ENCODE data around the gene SRSF2. TPM values are rescaled to one million over a fixed set of nuclear protein-coding genes. Genes with fewer than 3 reads are reported as not detected.
A peak's percentile ranks its signal among the peaks of the same experiment; 100 is the strongest.

SRSF2 gene
- total and polyA plus RNA-seq, 8 donors = 96.4 to 340 (median 166) TPM

DNA sequence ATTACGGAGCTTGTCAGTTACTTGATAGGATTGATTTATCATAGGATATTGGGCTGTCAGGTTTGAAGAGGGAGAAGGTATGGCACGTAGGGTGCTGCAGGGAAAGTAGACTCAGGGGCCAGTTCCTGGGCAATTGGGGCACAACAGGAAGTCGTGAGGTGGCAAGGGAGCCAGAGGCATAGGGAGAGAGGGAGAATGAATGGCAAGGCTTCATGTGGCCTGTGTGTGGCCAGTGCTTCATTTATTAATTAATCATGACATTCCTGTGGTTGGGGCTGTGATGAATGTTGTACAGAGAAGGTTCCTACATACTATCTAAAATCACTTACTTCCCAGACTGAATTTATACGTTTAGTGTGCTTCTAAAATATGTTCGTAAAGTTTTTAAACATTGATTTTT, 20.1 kb upstream of the SRSF2 start:
- no peaks in the 10 kb centered on the region for H3K27me3 ChIP-seq
- TF ChIP-seq POLR2AphosphoS5 (IDR thresholded peaks at IDR 0.05) = no peak
- TF ChIP-seq EP300 (IDR thresholded peaks at IDR 0.05) = no peak
- TF ChIP-seq, protein P1, sequence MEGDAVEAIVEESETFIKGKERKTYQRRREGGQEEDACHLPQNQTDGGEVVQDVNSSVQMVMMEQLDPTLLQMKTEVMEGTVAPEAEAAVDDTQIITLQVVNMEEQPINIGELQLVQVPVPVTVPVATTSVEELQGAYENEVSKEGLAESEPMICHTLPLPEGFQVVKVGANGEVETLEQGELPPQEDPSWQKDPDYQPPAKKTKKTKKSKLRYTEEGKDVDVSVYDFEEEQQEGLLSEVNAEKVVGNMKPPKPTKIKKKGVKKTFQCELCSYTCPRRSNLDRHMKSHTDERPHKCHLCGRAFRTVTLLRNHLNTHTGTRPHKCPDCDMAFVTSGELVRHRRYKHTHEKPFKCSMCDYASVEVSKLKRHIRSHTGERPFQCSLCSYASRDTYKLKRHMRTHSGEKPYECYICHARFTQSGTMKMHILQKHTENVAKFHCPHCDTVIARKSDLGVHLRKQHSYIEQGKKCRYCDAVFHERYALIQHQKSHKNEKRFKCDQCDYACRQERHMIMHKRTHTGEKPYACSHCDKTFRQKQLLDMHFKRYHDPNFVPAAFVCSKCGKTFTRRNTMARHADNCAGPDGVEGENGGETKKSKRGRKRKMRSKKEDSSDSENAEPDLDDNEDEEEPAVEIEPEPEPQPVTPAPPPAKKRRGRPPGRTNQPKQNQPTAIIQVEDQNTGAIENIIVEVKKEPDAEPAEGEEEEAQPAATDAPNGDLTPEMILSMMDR (IDR thresholded peaks at IDR 0.05) = no peak
- TF ChIP-seq POLR2A (IDR thresholded peaks at IDR 0.05) = no peak
- 89 to 97% (median 96%) methylated on average over 5 of the region's 5 CpGs for WGBS, 5 donors
- no peak for DNase-seq
- H3K9me3 ChIP-seq = no peaks in the 10 kb centered on the region
- intact Hi-C loops (cut with DNase I; ENCODE audit: low total_unique reads) = no loop called here
- no peaks in the 10 kb centered on the region for H3K4me1 ChIP-seq
- H3K4me3 ChIP-seq = no peak overlapping the region
- no peak overlapping the region for H3K27ac ChIP-seq
- H3K36me3 ChIP-seq = peaks cover 26 to 90% (median 70%) of the 10 kb centered on the region in 4 donors

DNA sequence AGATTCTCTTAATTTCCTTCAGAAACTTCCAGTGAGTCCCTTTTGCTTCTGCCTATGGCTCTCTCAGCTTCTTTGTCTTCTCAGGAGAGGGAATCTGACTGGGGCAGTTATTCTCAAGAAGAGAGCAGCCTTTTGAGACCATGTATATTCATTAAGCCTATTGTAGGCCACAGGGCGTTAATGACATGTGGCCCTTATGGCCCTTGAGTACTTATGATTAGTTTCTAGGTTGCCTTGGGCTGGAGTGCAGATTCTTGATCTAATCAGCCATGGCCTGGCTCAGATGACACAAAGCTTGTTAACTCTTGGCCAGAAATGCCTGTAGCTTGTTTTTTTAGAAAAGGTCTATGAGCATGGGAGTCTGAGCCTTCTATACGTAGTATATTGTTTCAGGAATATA, 18.2 kb upstream of the SRSF2 start:
- no peaks in the 10 kb centered on the region for H3K9me3 ChIP-seq
- no peak overlapping the region for H3K27ac ChIP-seq
- no peak for DNase-seq
- no peaks in the 10 kb centered on the region for H3K27me3 ChIP-seq
- H3K36me3 ChIP-seq = peaks cover 26 to 77% (median 63%) of the 10 kb centered on the region in 4 donors
- H3K4me1 ChIP-seq = no peaks in the 10 kb centered on the region
- H3K4me3 ChIP-seq = no peak overlapping the region
- no peak for TF ChIP-seq POLR2AphosphoS5 (IDR thresholded peaks at IDR 0.05)
- no peak for TF ChIP-seq POLR2A (IDR thresholded peaks at IDR 0.05)
- no peak for TF ChIP-seq EP300 (IDR thresholded peaks at IDR 0.05)
- TF ChIP-seq, protein P1 (IDR thresholded peaks at IDR 0.05) = no peak
- intact Hi-C loops (cut with DNase I; ENCODE audit: low total_unique reads) = no loop called here
- 94 to 99% (median 97%) methylated on average over 2 of the region's 2 CpGs for WGBS, 5 donors

DNA sequence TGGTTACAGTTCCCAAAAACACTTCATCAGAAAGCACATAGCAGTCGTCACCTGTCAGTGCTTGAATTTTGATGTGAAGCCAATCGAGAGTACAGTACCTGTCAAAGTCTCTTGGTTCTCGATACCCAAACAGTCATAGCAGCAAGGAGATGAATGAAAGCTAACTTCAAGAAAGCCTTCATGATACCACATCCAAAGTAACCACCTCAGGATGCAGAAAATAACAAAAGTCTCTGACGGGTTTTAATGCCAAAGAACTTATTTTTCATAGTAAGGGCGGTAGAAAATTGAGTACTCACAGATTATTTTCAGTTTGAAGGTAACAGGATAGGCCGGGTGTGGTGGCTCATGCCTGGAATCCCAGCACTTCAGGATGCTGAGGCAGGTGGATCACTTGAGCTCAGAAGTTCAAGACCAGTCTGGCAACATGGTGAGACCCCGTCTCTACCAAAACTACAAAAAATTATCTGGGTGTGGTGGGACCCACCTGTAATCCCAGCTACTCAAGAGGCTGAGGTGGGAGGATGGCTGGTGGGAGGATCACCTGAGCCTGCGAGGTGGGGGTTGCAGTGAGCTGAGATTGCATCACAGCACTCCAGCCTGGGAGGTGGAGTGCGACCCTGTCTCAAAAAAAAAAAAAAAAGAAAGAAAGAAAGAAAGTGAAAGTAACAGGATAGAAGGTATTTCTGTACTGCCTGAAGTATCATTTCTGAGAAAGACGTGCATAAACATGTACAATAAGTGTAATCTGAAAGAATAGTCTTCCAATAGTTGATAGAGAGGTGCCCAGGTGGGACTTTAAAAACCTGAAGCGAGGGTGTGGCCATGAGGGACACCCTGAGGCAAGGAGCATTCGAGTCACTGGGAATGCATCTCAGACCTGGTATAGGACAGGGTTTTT, 16.2 kb upstream of the SRSF2 start:
- Histone ChIP-seq H3K36me3 (peaks cover 30 to 72% (median 66%) of the 10 kb centered on the region in 4 donors), H3K4me1 (no peaks in the 10 kb centered on the region), H3K4me3 (no peak overlapping the region), H3K27ac (peak overlapping the region in 1 of 5 donors; percentile 52), H3K27me3 (no peaks in the 10 kb centered on the region), H3K9me3 (no peaks in the 10 kb centered on the region)
- no peak for TF ChIP-seq EP300 (IDR thresholded peaks at IDR 0.05)
- TF ChIP-seq, protein P1 (IDR thresholded peaks at IDR 0.05) = no peak
- no peak for TF ChIP-seq POLR2A (IDR thresholded peaks at IDR 0.05)
- no peak for TF ChIP-seq POLR2AphosphoS5 (IDR thresholded peaks at IDR 0.05)
- WGBS, 5 donors = 82 to 89% (median 88%) methylated on average over 12 of the region's 12 CpGs
- intact Hi-C loops (cut with DNase I; ENCODE audit: low total_unique reads) = no loop called here
- DNase-seq = no peak

DNA sequence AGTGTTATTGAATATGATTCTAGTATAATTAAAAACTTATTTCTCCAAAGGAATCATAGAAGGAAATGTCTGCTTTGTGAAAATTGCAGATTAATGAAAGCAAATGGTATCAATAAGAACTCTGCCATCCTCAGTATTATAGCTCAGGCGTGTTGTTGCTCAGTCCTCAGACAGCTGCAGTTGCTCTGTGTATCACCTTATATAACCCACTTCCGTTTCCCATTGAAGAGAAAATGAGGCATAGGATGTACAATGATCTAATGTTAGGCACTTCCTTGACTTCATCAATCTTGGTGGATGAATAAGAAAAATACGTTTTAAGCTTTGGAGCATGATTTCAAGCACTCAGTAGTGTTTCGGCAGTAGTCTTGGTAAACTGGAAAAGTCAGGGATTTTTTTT, 14.9 kb upstream of the SRSF2 start:
- 84 to 90% (median 85%) methylated on average over 4 of the region's 4 CpGs for WGBS, 5 donors
- Histone ChIP-seq H3K4me3 (no peak overlapping the region), H3K36me3 (peaks cover 27 to 72% (median 63%) of the 10 kb centered on the region in 4 donors), H3K4me1 (peaks cover 0 to 4% (median 0%) of the 10 kb centered on the region in 4 donors), H3K27ac (no peak overlapping the region), H3K9me3 (no peaks in the 10 kb centered on the region), H3K27me3 (no peaks in the 10 kb centered on the region)
- intact Hi-C loops (cut with DNase I; ENCODE audit: low total_unique reads) = no loop called here
- TF ChIP-seq POLR2AphosphoS5 (IDR thresholded peaks at IDR 0.05) (no peak), EP300 (IDR thresholded peaks at IDR 0.05) (no peak), POLR2A (IDR thresholded peaks at IDR 0.05) (no peak)
- TF ChIP-seq, protein P1 (IDR thresholded peaks at IDR 0.05) = no peak
- DNase-seq = no peak

All from stomach (tissue), 9 donors.